Type B pancreatic cell (in vitro differentiated cells): ENCODE results near the gene TTC39C. TPM values are rescaled to one million over a fixed set of nuclear protein-coding genes. Genes with fewer than 3 reads are reported as not detected.

Experiments used
- DNase-seq: peaks from one replicate; pipeline ENCODE4 v3.0.0; 2021; ENCODE audit warnings: mixed read lengths; ENCODE audit not compliant: unreplicated experiment; ENCODE audit errors: extremely low spot score
- H3K27ac Mint-ChIP-seq: 2 replicates; pipeline ENCODE4 v1.8.0; 2021; ENCODE audit warnings: mild to moderate bottlenecking, mixed read lengths
- H3K27me3 Mint-ChIP-seq: 2 replicates; pipeline ENCODE4 v1.8.0; 2021; ENCODE audit warnings: mixed read lengths
- H3K36me3 Mint-ChIP-seq: 2 replicates; pipeline ENCODE4 v1.8.0; 2021; ENCODE audit warnings: mixed read lengths
- H3K4me1 Mint-ChIP-seq: one replicate; pipeline ENCODE4 v1.8.0; 2021; ENCODE audit warnings: mixed read lengths; ENCODE audit not compliant: unreplicated experiment
- H3K4me3 Mint-ChIP-seq: 2 replicates; pipeline ENCODE4 v1.8.0; 2021; ENCODE audit warnings: mild to moderate bottlenecking, mixed read lengths
- H3K9me3 Mint-ChIP-seq: 2 replicates; pipeline ENCODE4 v1.8.0; 2021; ENCODE audit warnings: mixed read lengths
- CTCF ChIP-seq: fragments of 200-600 bp; sonication (generic); conservative IDR thresholded peaks from 2 replicates; pipeline ENCODE4 v1.5.0; 2021; ENCODE audit warnings: antibody characterized with exemption, mild to moderate bottlenecking
- total RNA-seq: library from RNA; stranded (reverse); gene quantifications from 2 replicates; pipeline ENCODE4 v1.2.1, GENCODE V29; 2021; ENCODE audit warnings: low replicate concordance

The TTC39C gene
- total RNA-seq, 1 donor from 2014 or later = 21.6 TPM

DNA sequence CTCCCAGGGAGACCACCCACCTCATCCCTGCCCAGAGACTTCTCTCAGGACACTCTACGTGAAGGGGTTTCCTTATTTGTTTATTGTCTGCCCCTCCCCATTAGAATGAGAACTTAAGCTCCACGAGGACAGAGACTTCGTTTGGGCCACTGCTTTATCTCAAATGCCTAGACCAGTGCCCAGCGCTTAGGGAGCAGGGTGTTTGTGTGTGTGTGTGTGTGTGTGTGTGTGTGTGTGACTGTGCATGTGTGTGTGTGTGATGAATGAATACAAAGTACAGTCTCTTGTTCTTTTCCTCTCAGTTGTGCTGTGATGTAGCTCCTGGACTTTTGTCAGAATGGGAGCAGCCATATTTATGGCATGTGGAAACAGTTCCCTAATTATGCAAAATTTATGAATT is 89.9 kb downstream of the TTC39C start:
- Mint-ChIP-seq H3K27ac (no peak overlapping the region), H3K27me3 (no peaks in the 10 kb centered on the region), H3K4me3 (no peak overlapping the region), H3K9me3 (no peaks in the 10 kb centered on the region), H3K4me1 (peaks cover 4% of the 10 kb centered on the region), H3K36me3 (peaks cover 9% of the 10 kb centered on the region)
- TF ChIP-seq CTCF = no peak
- DNase-seq = no peak

DNA sequence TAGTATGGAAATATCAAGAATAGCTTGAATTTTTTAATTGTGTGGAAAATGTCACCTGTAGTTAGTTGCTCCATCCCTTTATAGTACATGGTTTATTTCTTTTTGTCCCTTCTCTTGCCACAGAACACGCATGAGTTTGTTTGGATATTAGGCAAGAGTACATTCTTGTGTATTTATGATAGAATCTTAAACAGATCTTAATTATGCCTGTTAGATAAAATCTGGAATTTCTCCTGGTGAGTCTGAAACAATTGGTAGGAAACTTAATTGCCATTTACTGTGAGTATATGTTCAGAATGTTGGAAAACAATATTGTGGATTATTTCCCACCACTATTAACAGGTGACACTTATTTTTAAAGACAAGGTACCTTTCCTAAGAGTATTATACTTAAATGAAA is 94.1 kb downstream of the TTC39C start:
- peaks cover 4% of the 10 kb centered on the region for H3K4me1 Mint-ChIP-seq
- no peak for TF ChIP-seq CTCF
- no peaks in the 10 kb centered on the region for H3K27me3 Mint-ChIP-seq
- no peak for DNase-seq
- no peak overlapping the region for H3K27ac Mint-ChIP-seq
- no peaks in the 10 kb centered on the region for H3K9me3 Mint-ChIP-seq
- H3K4me3 Mint-ChIP-seq = no peak overlapping the region
- peaks cover 5% of the 10 kb centered on the region for H3K36me3 Mint-ChIP-seq

GRCh38 chr18:24111936-24112335 is 97.4 kb downstream of the TTC39C start:
- no peak for TF ChIP-seq CTCF
- Mint-ChIP-seq H3K27ac (no peak overlapping the region), H3K27me3 (no peaks in the 10 kb centered on the region), H3K36me3 (peaks cover 5% of the 10 kb centered on the region), H3K4me3 (no peak overlapping the region), H3K4me1 (peaks cover 4% of the 10 kb centered on the region), H3K9me3 (no peaks in the 10 kb centered on the region)
- DNase-seq = no peak

- Mint-ChIP-seq H3K36me3 (peaks cover 2% of the 10 kb centered on the region), H3K4me3 (no peak overlapping the region), H3K27me3 (no peaks in the 10 kb centered on the region), H3K4me1 (peaks cover 4% of the 10 kb centered on the region), H3K27ac (peak overlapping the region; percentile 93), H3K9me3 (no peaks in the 10 kb centered on the region)
- no peak for DNase-seq
- TF ChIP-seq CTCF = no peak
Measured at GRCh38 chr18:24112464-24112863, 97.9 kb downstream of the TTC39C start.

DNA sequence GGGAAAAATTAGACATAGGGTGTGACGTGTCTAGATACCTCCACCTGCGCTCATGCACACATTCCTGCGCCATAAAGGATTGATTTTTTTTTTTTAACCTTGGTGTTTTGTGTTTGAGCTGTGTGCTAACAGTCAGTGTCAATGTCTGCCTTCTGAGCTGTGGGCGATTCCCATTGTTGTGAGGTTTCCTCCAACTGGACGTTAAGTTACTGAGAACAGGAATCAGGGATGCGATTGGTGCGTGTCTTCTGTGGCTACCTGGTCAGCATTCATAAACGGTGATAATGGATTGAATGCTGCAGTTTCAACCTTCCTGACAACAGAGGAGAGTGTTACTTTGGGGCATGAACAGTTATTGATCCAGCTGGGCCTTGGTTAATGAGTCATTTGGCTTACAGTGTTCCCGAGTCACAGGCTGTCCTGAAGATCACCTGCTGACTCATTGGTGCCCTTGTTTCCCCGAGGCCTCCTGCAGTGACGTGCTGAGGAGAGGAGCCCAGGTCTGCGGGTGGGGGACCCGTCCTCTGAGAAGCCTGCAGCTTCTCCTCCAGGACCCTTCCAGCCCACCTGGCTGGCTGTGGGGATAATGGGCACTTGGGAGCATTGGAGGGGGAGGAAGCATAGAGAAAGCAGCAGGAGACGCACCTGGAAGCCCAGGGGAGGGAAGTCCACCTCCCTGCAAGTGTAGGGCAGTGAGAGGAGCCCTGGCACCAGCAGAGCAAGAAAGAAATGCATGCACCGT is 98.5 kb downstream of the TTC39C start:
- no peak for TF ChIP-seq CTCF
- DNase-seq = no peak

More for the DNA sequence above, 98.5 kb downstream of the TTC39C start:
- Mint-ChIP-seq H3K9me3 (no peaks in the 10 kb centered on the region), H3K27ac (peak overlapping the region; percentile 93), H3K36me3 (no peaks in the 10 kb centered on the region), H3K27me3 (no peaks in the 10 kb centered on the region), H3K4me1 (peaks cover 4% of the 10 kb centered on the region), H3K4me3 (peak overlapping the region; percentile 68)
